MM.1S (cell line): Measurements from ENCODE around the gene PPL.

Experiments used
- DNase-seq: peaks from one replicate; pipeline ENCODE4 v3.0.0-alpha.2; 2015
- H2AFZ ChIP-seq: fragments of 300-600 bp; sonication (generic); 2 replicates; pipeline ENCODE4 v1.6.0; 2016; ENCODE audit warnings: antibody characterized with exemption, low read length
- H3F3A ChIP-seq: fragments of 300-600 bp; sonication (generic); 2 replicates; pipeline ENCODE4 v1.6.1; 2016; ENCODE audit warnings: mild to moderate bottlenecking, antibody characterized with exemption, low read length, moderate library complexity, mixed read lengths; ENCODE audit not compliant: insufficient read depth
- H3K27ac ChIP-seq: fragments of 300-600 bp; sonication (generic); 2 replicates; pipeline ENCODE4 v1.5.1; 2016; ENCODE audit warnings: mild to moderate bottlenecking, low read length
- H3K27me3 ChIP-seq: fragments of 300-600 bp; sonication (generic); replicated peaks from 2 replicates; pipeline ENCODE4 v1.6.0; 2016; ENCODE audit warnings: low read length; ENCODE audit not compliant: insufficient read depth
- H3K36me3 ChIP-seq: fragments of 300-600 bp; sonication (generic); replicated peaks from 2 replicates; pipeline ENCODE4 v1.6.1; 2016; ENCODE audit warnings: mild to moderate bottlenecking, low read length, mixed read lengths; ENCODE audit not compliant: insufficient read depth
- H3K4me1 ChIP-seq: fragments of 300-600 bp; sonication (generic); 2 replicates; pipeline ENCODE4 v1.6.1; 2016; ENCODE audit warnings: low read length, mixed read lengths
- H3K4me2 ChIP-seq: fragments of 300-600 bp; sonication (generic); 2 replicates; pipeline ENCODE4 v1.6.0; 2016; ENCODE audit warnings: low read depth, low read length
- H3K4me3 ChIP-seq: fragments of 300-600 bp; sonication (generic); 2 replicates; pipeline ENCODE4 v1.5.1; 2016; ENCODE audit warnings: low read length, mixed read lengths
- H3K79me2 ChIP-seq: fragments of 300-600 bp; sonication (generic); 2 replicates; pipeline ENCODE4 v1.6.1; 2016; ENCODE audit warnings: mixed run types, low read length, mixed read lengths
- H3K9ac ChIP-seq: fragments of 300-600 bp; sonication (generic); 2 replicates; pipeline ENCODE4 v1.6.1; 2016; ENCODE audit warnings: low read length, mixed read lengths
- H3K9me2 ChIP-seq: fragments of 300-600 bp; sonication (generic); replicated peaks from 2 replicates; pipeline ENCODE4 v1.6.1; 2016; ENCODE audit warnings: mild to moderate bottlenecking, low read length, mixed read lengths; ENCODE audit not compliant: insufficient read depth
- H3K9me3 ChIP-seq: fragments of 300-600 bp; sonication (generic); replicated peaks from 2 replicates; pipeline ENCODE4 v1.6.1; 2016; ENCODE audit warnings: mild to moderate bottlenecking, low read length, mixed read lengths; ENCODE audit not compliant: insufficient read depth
- H4K20me1 ChIP-seq: fragments of 300-600 bp; sonication (generic); 2 replicates; pipeline ENCODE4 v1.6.1; 2016; ENCODE audit warnings: mild to moderate bottlenecking, low read length, moderate library complexity, mixed read lengths; ENCODE audit not compliant: insufficient read depth
- CTCF ChIP-seq: fragments of 300-600 bp; sonication (generic); IDR thresholded peaks from 2 replicates; pipeline ENCODE4 v1.5.1; 2016; ENCODE audit warnings: antibody characterized with exemption, low read length, mixed read lengths
- EZH2 ChIP-seq: fragments of 300-600 bp; sonication (generic); optimal IDR thresholded peaks from 2 replicates; pipeline ENCODE3; 2017; ENCODE audit warnings: low read depth, mild to moderate bottlenecking, antibody characterized with exemption, low read length, mixed read lengths
- EZH2phosphoT487 ChIP-seq: fragments of 300-600 bp; sonication (generic); IDR thresholded peaks from 2 replicates; pipeline ENCODE4 v1.6.1; 2018; ENCODE audit warnings: antibody characterized with exemption, low read length

PPL gene

DNA sequence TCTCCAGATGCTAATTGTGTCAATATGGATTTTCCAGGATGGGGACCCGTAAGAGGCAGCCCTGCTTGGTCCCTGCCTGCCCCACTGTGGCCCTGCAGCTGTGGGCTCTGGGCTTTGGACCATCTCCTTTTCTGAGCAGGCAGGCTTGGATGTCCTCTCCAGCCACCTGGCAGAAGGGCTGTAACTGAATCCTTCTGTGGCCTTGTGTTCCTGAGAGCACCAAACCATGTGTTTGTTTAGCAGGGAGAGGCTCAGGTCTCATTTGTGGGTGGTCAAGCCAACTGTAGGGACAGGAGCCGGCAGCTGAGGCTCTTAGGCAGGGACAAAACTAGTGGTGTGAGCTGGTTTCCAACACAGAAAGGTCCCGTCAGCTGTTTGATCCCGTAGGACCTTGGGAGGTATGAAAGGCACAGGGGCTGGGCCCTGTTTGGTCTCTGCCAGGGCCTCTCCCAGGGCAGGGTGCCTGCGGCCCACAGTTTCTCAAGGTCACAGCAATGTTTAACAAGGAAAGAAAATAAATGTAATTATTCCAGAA is 39.7 kb upstream of the PPL start:
- TF ChIP-seq EZH2 = no peak
- TF ChIP-seq CTCF = no peak
- no peak for TF ChIP-seq EZH2phosphoT487
- no peaks in the 10 kb centered on the region for H3K79me2 ChIP-seq
- H3K27ac ChIP-seq = no peak overlapping the region
- H3K4me3 ChIP-seq = no peak overlapping the region
- H3K27me3 ChIP-seq = peaks cover 35% of the 10 kb centered on the region
- no peak overlapping the region for H2AFZ ChIP-seq
- no peaks in the 10 kb centered on the region; the same call in 1 of the 2 replicates for H3F3A ChIP-seq
- no peaks in the 10 kb centered on the region for H4K20me1 ChIP-seq
- H3K9me3 ChIP-seq = no peaks in the 10 kb centered on the region
- H3K9ac ChIP-seq = no peak overlapping the region
- no peaks in the 10 kb centered on the region for H3K36me3 ChIP-seq
- H3K9me2 ChIP-seq = no peaks in the 10 kb centered on the region
- H3K4me2 ChIP-seq = no peak overlapping the region
- H3K4me1 ChIP-seq = no peaks in the 10 kb centered on the region; the same call in 1 of the 2 replicates
- DNase-seq = no peak

DNA sequence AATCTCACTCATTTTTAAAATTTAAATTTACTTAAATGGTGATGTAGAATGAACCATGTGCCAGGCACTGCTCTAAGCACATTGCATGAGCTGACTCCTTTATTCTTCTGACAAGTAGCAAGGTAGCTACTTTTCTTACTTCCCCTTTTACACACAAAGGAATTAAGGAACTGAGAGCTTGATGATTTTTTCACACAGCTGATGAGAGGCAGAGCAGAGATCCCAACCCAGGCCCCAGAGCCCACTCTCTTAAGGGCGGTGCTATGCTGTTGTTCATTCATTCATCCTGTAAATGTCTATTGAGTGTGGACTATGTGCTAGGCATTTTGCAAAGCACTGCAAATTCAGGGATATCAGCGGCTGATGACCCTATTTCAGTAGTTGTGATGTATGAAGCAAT is 39.1 kb upstream of the PPL start:
- H3K4me1 ChIP-seq = no peaks in the 10 kb centered on the region; the same call in 1 of the 2 replicates
- H3K4me2 ChIP-seq = no peak overlapping the region
- no peak overlapping the region for H3K27ac ChIP-seq
- no peak overlapping the region for H3K9ac ChIP-seq
- H3K9me3 ChIP-seq = no peaks in the 10 kb centered on the region
- no peaks in the 10 kb centered on the region for H4K20me1 ChIP-seq
- H3K79me2 ChIP-seq = no peaks in the 10 kb centered on the region
- peaks cover 31% of the 10 kb centered on the region for H3K27me3 ChIP-seq
- no peak for TF ChIP-seq EZH2
- no peak for TF ChIP-seq CTCF
- no peak for TF ChIP-seq EZH2phosphoT487
- no peaks in the 10 kb centered on the region for H3K9me2 ChIP-seq
- no peak overlapping the region for H2AFZ ChIP-seq
- H3F3A ChIP-seq = no peaks in the 10 kb centered on the region; the same call in 1 of the 2 replicates
- H3K36me3 ChIP-seq = no peaks in the 10 kb centered on the region
- no peak overlapping the region for H3K4me3 ChIP-seq
- DNase-seq = peak; percentile 56

GRCh38 chr16:4972938-4973587 is 36.1 kb upstream of the PPL start:
- Histone ChIP-seq H3K4me2 (no peak overlapping the region), H3K27me3 (peaks cover 7% of the 10 kb centered on the region; the same call in 1 of the 2 replicates), H2AFZ (no peak overlapping the region), H3K4me1 (no peaks in the 10 kb centered on the region; the same call in 1 of the 2 replicates), H3K9me2 (no peaks in the 10 kb centered on the region), H3F3A (no peaks in the 10 kb centered on the region; the same call in 1 of the 2 replicates), H3K4me3 (no peak overlapping the region), H3K79me2 (no peaks in the 10 kb centered on the region), H3K36me3 (no peaks in the 10 kb centered on the region), H4K20me1 (no peaks in the 10 kb centered on the region), H3K9ac (no peak overlapping the region), H3K27ac (no peak overlapping the region), H3K9me3 (no peaks in the 10 kb centered on the region)
- no peak for TF ChIP-seq EZH2phosphoT487
- no peak for TF ChIP-seq CTCF
- TF ChIP-seq EZH2 = no peak
- no peak for DNase-seq
